Measurements from ENCODE around the gene PKD1L1. TPM values are rescaled to one million over a fixed set of nuclear protein-coding genes. Genes with fewer than 3 reads are reported as not detected.

Gene PKD1L1
- total and polyA plus RNA-seq, 12 donors: 0.11 to 1.0 (median 0.17) TPM; not detected in 1

- no peaks in the 10 kb centered on the region for H3K27me3 ChIP-seq
- intact Hi-C loops (cut with DNase I): no loop called here
- H3K4me3 ChIP-seq: no peak overlapping the region
- no peaks in the 10 kb centered on the region for H3K9me3 ChIP-seq (replicated peaks in 1 of 3)
- peak overlapping the region in 2 of 5 donors; percentile 24 to 70 for H3K27ac ChIP-seq
- no peak for DNase-seq
- WGBS, 4 donors: 60 to 69% (median 65%) methylated on average over 3 to 9 of the region's 9 CpGs
- no peaks in the 10 kb centered on the region for H3K36me3 ChIP-seq (replicated peaks in 1 of 2)
- TF ChIP-seq POLR2A (IDR thresholded peaks at IDR 0.05) (no peak), CTCF (IDR thresholded peaks at IDR 0.05) (no peak)
- H3K4me1 ChIP-seq (replicated peaks in 1 of 2): peaks cover 6 to 25% of the 10 kb centered on the region in 2 donors
Measured at GRCh38 chr7:47763063-47763974, 184.9 kb downstream of the PKD1L1 start.

- TF ChIP-seq CTCF (IDR thresholded peaks at IDR 0.05): no peak
- no peak for TF ChIP-seq POLR2A (IDR thresholded peaks at IDR 0.05)
- no peak overlapping the region for H3K27ac ChIP-seq
Measured at GRCh38 chr7:47762746-47763062, 185.6 kb downstream of the PKD1L1 start.

DNA sequence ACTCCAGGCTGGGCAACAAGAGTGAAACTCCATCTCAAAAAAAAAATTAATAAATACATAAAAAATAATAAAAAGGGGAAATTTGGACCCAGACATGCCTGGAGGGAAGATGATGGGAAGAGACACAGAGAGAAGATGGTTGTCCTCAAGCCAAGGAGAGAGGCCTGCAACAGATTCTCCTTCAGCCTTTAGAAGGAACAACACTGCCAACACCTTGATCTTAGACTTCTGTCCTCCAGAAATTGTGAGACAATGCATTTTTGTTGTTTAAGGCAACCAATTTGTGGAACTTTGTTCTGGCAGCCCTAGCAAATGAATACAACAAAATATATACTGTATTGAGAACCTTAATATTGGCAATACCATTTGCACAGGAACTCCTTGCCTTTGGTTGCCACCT is 186.1 kb downstream of the PKD1L1 start:
- no peak for TF ChIP-seq POLR2A (IDR thresholded peaks at IDR 0.05)
- DNase-seq: no peak
- Histone ChIP-seq H3K4me3 (no peak overlapping the region), H3K4me1 (replicated peaks in 1 of 2) (peaks cover 9 to 30% of the 10 kb centered on the region in 2 donors), H3K36me3 (replicated peaks in 1 of 2) (no peaks in the 10 kb centered on the region), H3K27ac (no peak overlapping the region), H3K9me3 (replicated peaks in 1 of 3) (no peaks in the 10 kb centered on the region), H3K27me3 (no peaks in the 10 kb centered on the region)
- intact Hi-C loops (cut with DNase I): no loop called here

More at GRCh38 chr7:47762746-47763062, 185.6 kb downstream of the PKD1L1 start:
- 96 to 100% (median 97%) methylated on average over 1 to 4 of the region's 4 CpGs for WGBS, 4 donors
- intact Hi-C loops (cut with DNase I): no loop called here
- H3K36me3 ChIP-seq (replicated peaks in 1 of 2): no peaks in the 10 kb centered on the region
- H3K9me3 ChIP-seq (replicated peaks in 1 of 3): no peaks in the 10 kb centered on the region
- peaks cover 9 to 30% of the 10 kb centered on the region in 2 donors for H3K4me1 ChIP-seq (replicated peaks in 1 of 2)
- no peaks in the 10 kb centered on the region for H3K27me3 ChIP-seq
- H3K4me3 ChIP-seq: no peak overlapping the region
- no peak for DNase-seq

- Histone ChIP-seq H3K27me3 (no peaks in the 10 kb centered on the region), H3K4me1 (replicated peaks in 1 of 2) (peaks cover 9 to 21% of the 10 kb centered on the region in 2 donors), H3K9me3 (replicated peaks in 1 of 3) (no peaks in the 10 kb centered on the region), H3K4me3 (no peak overlapping the region), H3K36me3 (replicated peaks in 1 of 2) (no peaks in the 10 kb centered on the region), H3K27ac (peak overlapping the region in 3 of 5 donors; percentile 76 to 88 (median 82))
- intact Hi-C loops (cut with DNase I): no loop called here
- TF ChIP-seq CTCF (IDR thresholded peaks at IDR 0.05) (peak in 1 of 6 experiments; percentile 19), POLR2A (IDR thresholded peaks at IDR 0.05) (no peak)
- DNase-seq: no peak
- 86 to 98% (median 93%) methylated on average over 4 of the region's 4 CpGs for WGBS, 4 donors
Measured at GRCh38 chr7:47759056-47759706, 189.1 kb downstream of the PKD1L1 start.

Data from adrenal gland (tissue), 12 donors.